Fibroblast of lung (primary cell): ENCODE measurements around the gene STARD5. TPM values are rescaled to one million over a fixed set of nuclear protein-coding genes. Genes with fewer than 3 reads are reported as not detected.

Experiments used
- DNase-seq, 2 donors: peaks; one replicate each; pipeline versions ENCODE4 v3.0.0 to v3.0.0-alpha.2; 2010; ENCODE audit warnings: low read depth in 2 of 2
- H2AFZ ChIP-seq: 2 replicates; pipeline ENCODE4 v1.5.1; 2012; ENCODE audit warnings: low read length, control low read depth, inconsistent platforms
- H3K27ac ChIP-seq: 2 replicates; pipeline ENCODE4 v1.5.1; 2011; ENCODE audit warnings: low read length, control low read depth; ENCODE audit not compliant: insufficient read depth
- H3K27me3 ChIP-seq: 2 replicates; pipeline ENCODE4 v1.5.1; 2011; ENCODE audit warnings: mild to moderate bottlenecking, low read length; ENCODE audit not compliant: control insufficient read depth, insufficient read depth
- H3K36me3 ChIP-seq: 2 replicates; pipeline ENCODE4 v1.5.1; 2011; ENCODE audit warnings: low read length; ENCODE audit not compliant: control insufficient read depth, insufficient read depth
- H3K4me1 ChIP-seq: 2 replicates; pipeline ENCODE4 v1.5.1; 2011; ENCODE audit warnings: low read length; ENCODE audit not compliant: control insufficient read depth, insufficient read depth; ENCODE audit errors: extremely low read depth
- H3K4me2 ChIP-seq: 2 replicates; pipeline ENCODE4 v1.5.1; 2011; ENCODE audit warnings: low read length, control low read depth; ENCODE audit not compliant: insufficient read depth; ENCODE audit errors: extremely low read depth
- H3K4me3 ChIP-seq, 4 experiments: fragments of 200-600 bp in 1 of 4; sonication (generic) in 1 of 4; replicated peaks in 1 of 4; 2 replicates each; pipeline ENCODE4 v1.5.1; 2011 to 2016; ENCODE audit warnings: low read length in 4 of 4, low read depth in 3 of 4, mild to moderate bottlenecking in 3 of 4, control low read depth in 2 of 4, inconsistent platforms in 1 of 4, mixed read lengths in 1 of 4; ENCODE audit not compliant: insufficient read depth in 1 of 4; ENCODE audit errors: control extremely low read depth in 1 of 4
- H3K79me2 ChIP-seq: 2 replicates; pipeline ENCODE4 v1.5.1; 2012; ENCODE audit warnings: mild to moderate bottlenecking, low read length, inconsistent platforms; ENCODE audit not compliant: control insufficient read depth, insufficient read depth
- H3K9ac ChIP-seq: 2 replicates; pipeline ENCODE4 v1.5.1; 2011; ENCODE audit warnings: mild to moderate bottlenecking, low read length, control low read depth; ENCODE audit not compliant: insufficient read depth
- H3K9me3 ChIP-seq: 2 replicates; pipeline ENCODE4 v1.5.1; 2012; ENCODE audit warnings: low read depth, low read length; ENCODE audit not compliant: control insufficient read depth, insufficient read depth
- H4K20me1 ChIP-seq: 2 replicates; pipeline ENCODE4 v1.5.1; 2011; ENCODE audit warnings: low read length; ENCODE audit not compliant: control insufficient read depth, insufficient read depth; ENCODE audit errors: extremely low read depth
- CTCF ChIP-seq, 2 donors: IDR thresholded peaks in 1 of 2; conservative IDR thresholded peaks in 1 of 2; 1 replicate in 1 of 2; 2 replicates in 1 of 2; pipeline ENCODE4 v1.5.1; 2011 to 2012; ENCODE audit warnings: low read length in 2 of 2, control low read depth in 1 of 2, inconsistent platforms in 1 of 2, low read depth in 1 of 2, mild to moderate bottlenecking in 1 of 2
- EZH2 ChIP-seq: IDR thresholded peaks from 2 replicates; pipeline ENCODE4 v1.5.1; 2012; ENCODE audit warnings: low read length, control low read depth, mild to moderate bottlenecking; ENCODE audit errors: missing control alignments
- polyA plus RNA-seq, 2 donors: library from polyadenylated mRNA; depleted of rRNA in 1 of 2; stranded (reverse) in 1 of 2; unstranded in 1 of 2; fragments of >200 nt; gene quantifications; 2 replicates each; pipeline ENCODE4 v1.2.1, GENCODE V29; 2011 to 2012; ENCODE audit warnings: missing spikeins in 1 of 2
- total RNA-seq: library from RNA; depleted of rRNA; stranded (reverse); fragments of >200 nt; gene quantifications from 2 replicates; pipeline ENCODE4 v1.2.1, GENCODE V29; 2014

STARD5 gene
- total and polyA plus RNA-seq, 2 donors (not counting 1 experiment from before 2014, with no cell fraction given) = 14.9 to 20.1 TPM

- H3K79me2 ChIP-seq = no peaks in the 10 kb centered on the region
- no peaks in the 10 kb centered on the region for H3K36me3 ChIP-seq
- no peaks in the 10 kb centered on the region for H4K20me1 ChIP-seq
- H3K9ac ChIP-seq = no peak overlapping the region
- H3K4me1 ChIP-seq = peaks cover 2% of the 10 kb centered on the region
- H2AFZ ChIP-seq = no peak overlapping the region
- no peak overlapping the region for H3K4me3 ChIP-seq
- TF ChIP-seq CTCF (conservative IDR thresholded peaks at IDR 0.05 in 1 of 2, IDR thresholded peaks at IDR 0.05 in 1 of 2; ENCODE audit: low read depth in 1 of 2, low read length in 2 of 2) (no peak), EZH2 (no peak)
- H3K27ac ChIP-seq = no peak overlapping the region
- DNase-seq = no peak
- H3K4me2 ChIP-seq = no peak overlapping the region
- H3K27me3 ChIP-seq = no peaks in the 10 kb centered on the region
- no peaks in the 10 kb centered on the region for H3K9me3 ChIP-seq
These were observed 44.1 kb downstream of the STARD5 start for GRCh38 chr15:81279621-81280485.

GRCh38 chr15:81278306-81279029 is 45.5 kb downstream of the STARD5 start:
- DNase-seq = no peak
- no peaks in the 10 kb centered on the region for H4K20me1 ChIP-seq
- H3K9ac ChIP-seq = no peak overlapping the region
- no peak overlapping the region for H3K27ac ChIP-seq
- H3K4me2 ChIP-seq = no peak overlapping the region
- TF ChIP-seq CTCF (conservative IDR thresholded peaks at IDR 0.05 in 1 of 2, IDR thresholded peaks at IDR 0.05 in 1 of 2; ENCODE audit: low read depth in 1 of 2, low read length in 2 of 2) (no peak), EZH2 (no peak)
- no peaks in the 10 kb centered on the region for H3K27me3 ChIP-seq
- H3K79me2 ChIP-seq = no peaks in the 10 kb centered on the region
- H2AFZ ChIP-seq = no peak overlapping the region
- H3K4me1 ChIP-seq = peaks cover 2% of the 10 kb centered on the region
- H3K36me3 ChIP-seq = no peaks in the 10 kb centered on the region
- no peak overlapping the region for H3K4me3 ChIP-seq
- H3K9me3 ChIP-seq = no peaks in the 10 kb centered on the region

- Histone ChIP-seq H3K4me1 (peaks cover 2% of the 10 kb centered on the region), H3K27me3 (no peaks in the 10 kb centered on the region), H2AFZ (no peak overlapping the region), H3K9me3 (no peaks in the 10 kb centered on the region), H3K27ac (no peak overlapping the region), H3K4me3 (no peak overlapping the region), H3K9ac (no peak overlapping the region), H3K79me2 (no peaks in the 10 kb centered on the region), H3K4me2 (no peak overlapping the region), H4K20me1 (no peaks in the 10 kb centered on the region), H3K36me3 (no peaks in the 10 kb centered on the region)
- no peak for DNase-seq
- TF ChIP-seq CTCF (conservative IDR thresholded peaks at IDR 0.05 in 1 of 2, IDR thresholded peaks at IDR 0.05 in 1 of 2; ENCODE audit: low read depth in 1 of 2, low read length in 2 of 2) (no peak), EZH2 (no peak)
These were observed 46.1 kb downstream of the STARD5 start for GRCh38 chr15:81277851-81278250.
